Measurements from ENCODE around the gene RBL1. TPM values are rescaled to one million over a fixed set of nuclear protein-coding genes. Genes with fewer than 3 reads are reported as not detected.

The RBL1 gene
- total and polyA plus RNA-seq, 2 donors from 2014 or later: 1.3 to 6.5 TPM

- peak; percentile 10 to 75 (median 29) for DNase-seq
- Histone ChIP-seq H3K9ac (ENCODE audit: low read length in 3 of 3) (peak overlapping the region in 2 of 3 donors; percentile 41 to 81), H3K36me3 (ENCODE audit: control insufficient read depth in 2 of 3, insufficient read depth in 3 of 3, low read length in 3 of 3) (no peaks in the 10 kb centered on the region), H3K9me3 (ENCODE audit: control insufficient read depth in 2 of 3, insufficient read depth in 1 of 3, low read length in 3 of 3) (no peaks in the 10 kb centered on the region), H3K4me3 (ENCODE audit: low read length in 3 of 3) (peak overlapping the region; percentile 68 to 94 (median 85)), H3K27ac (ENCODE audit: low read depth in 2 of 2, low read length in 2 of 2) (peak overlapping the region; percentile 51 to 52), H3K4me1 (ENCODE audit: control insufficient read depth in 2 of 3, insufficient read depth in 2 of 3, low read depth in 1 of 3, low read length in 3 of 3) (peaks cover 0 to 4% (median 0%) of the 10 kb centered on the region in 3 donors), H3K27me3 (ENCODE audit: control insufficient read depth, insufficient read depth, low read length) (no peaks in the 10 kb centered on the region)
- no peak for FAIRE-seq
- TF ChIP-seq, protein P1, sequence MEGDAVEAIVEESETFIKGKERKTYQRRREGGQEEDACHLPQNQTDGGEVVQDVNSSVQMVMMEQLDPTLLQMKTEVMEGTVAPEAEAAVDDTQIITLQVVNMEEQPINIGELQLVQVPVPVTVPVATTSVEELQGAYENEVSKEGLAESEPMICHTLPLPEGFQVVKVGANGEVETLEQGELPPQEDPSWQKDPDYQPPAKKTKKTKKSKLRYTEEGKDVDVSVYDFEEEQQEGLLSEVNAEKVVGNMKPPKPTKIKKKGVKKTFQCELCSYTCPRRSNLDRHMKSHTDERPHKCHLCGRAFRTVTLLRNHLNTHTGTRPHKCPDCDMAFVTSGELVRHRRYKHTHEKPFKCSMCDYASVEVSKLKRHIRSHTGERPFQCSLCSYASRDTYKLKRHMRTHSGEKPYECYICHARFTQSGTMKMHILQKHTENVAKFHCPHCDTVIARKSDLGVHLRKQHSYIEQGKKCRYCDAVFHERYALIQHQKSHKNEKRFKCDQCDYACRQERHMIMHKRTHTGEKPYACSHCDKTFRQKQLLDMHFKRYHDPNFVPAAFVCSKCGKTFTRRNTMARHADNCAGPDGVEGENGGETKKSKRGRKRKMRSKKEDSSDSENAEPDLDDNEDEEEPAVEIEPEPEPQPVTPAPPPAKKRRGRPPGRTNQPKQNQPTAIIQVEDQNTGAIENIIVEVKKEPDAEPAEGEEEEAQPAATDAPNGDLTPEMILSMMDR (IDR thresholded peaks at IDR 0.05; ENCODE audit: borderline replicate concordance, extremely low read depth, insufficient read depth): no peak
- intact Hi-C loops (cut with DNase I): no loop called here
Measured at GRCh38 chr20:36950414-36951197, 145.2 kb downstream of the RBL1 start.

Other genes starting within 250 kb of the RBL1 start
- 2.3 TPM for gene TLDC2, start 219.9 kb downstream of the RBL1 start, total RNA-seq
- gene TLDC2, start 219.9 kb downstream of the RBL1 start, polyA plus RNA-seq (ENCODE audit: insufficient read depth, low read depth, low replicate concordance): 8.5 TPM
- gene SAMHD1, start 144.3 kb downstream of the RBL1 start, total RNA-seq: 94.1 TPM
- gene SAMHD1, start 144.3 kb downstream of the RBL1 start, polyA plus RNA-seq (ENCODE audit: insufficient read depth, low read depth, low replicate concordance): 13.7 TPM
- 175 TPM for gene RPN2, start 83.3 kb upstream of the RBL1 start, total RNA-seq
- gene RPN2, start 83.3 kb upstream of the RBL1 start, polyA plus RNA-seq (ENCODE audit: insufficient read depth, low read depth, low replicate concordance): 207 TPM
- gene MROH8, start 83.6 kb upstream of the RBL1 start, total RNA-seq: 2.4 TPM
- 4.4 TPM for gene MROH8, start 83.6 kb upstream of the RBL1 start, polyA plus RNA-seq (ENCODE audit: insufficient read depth, low read depth, low replicate concordance)
- gene GHRH, start 165.8 kb upstream of the RBL1 start, total RNA-seq: not detected
- gene GHRH, start 165.8 kb upstream of the RBL1 start, polyA plus RNA-seq (ENCODE audit: insufficient read depth, low read depth, low replicate concordance): not detected
- gene MANBAL, start 193.7 kb upstream of the RBL1 start, total RNA-seq: 45.7 TPM
- 93.3 TPM for gene MANBAL, start 193.7 kb upstream of the RBL1 start, polyA plus RNA-seq (ENCODE audit: insufficient read depth, low read depth, low replicate concordance)